SK-N-SH (cell line): ENCODE measurements around the gene RNPEPL1. TPM values are rescaled to one million over a fixed set of nuclear protein-coding genes. Genes with fewer than 3 reads are reported as not detected.

Source experiments
- CTCF ChIA-PET: fragments of 300-600, 350-600 bp; formaldehyde crosslinking; extraction: SDS; loops from one replicate; lab custom pipeline; 2021; lab: Yijun Ruan, JAX
- POLR2A ChIA-PET: fragments of 350-600 bp; sonication (Branson Sonifier 250); formaldehyde crosslinking; extraction: SDS; loops from one replicate; lab custom pipeline; 2020; ENCODE audit warnings: antibody characterized with exemption, inconsistent platforms; lab: Yijun Ruan, JAX
- DNase-seq: peaks from one replicate; pipeline ENCODE4 v3.0.0; 2012
- H2AFZ ChIP-seq: fragments of 200-600 bp; sonication (generic); 2 replicates; pipeline ENCODE4 v1.8.1; 2016; ENCODE audit warnings: antibody characterized with exemption, mild to moderate bottlenecking, low read depth
- H3F3A ChIP-seq: fragments of 200-600 bp; sonication (generic); replicated peaks from 2 replicates; pipeline ENCODE3; 2016; ENCODE audit warnings: antibody characterized with exemption, mild to moderate bottlenecking; ENCODE audit not compliant: insufficient read depth
- H3K27ac ChIP-seq, 2 experiments: fragments of 200-500 bp in 1 of 2; fragments of 200-600 bp in 1 of 2; sonication (Bioruptor generic) in 1 of 2; sonication (generic), shearing (Covaris generic) in 1 of 2; 2 replicates each; pipeline versions ENCODE4 v1.5.1 to v1.6.1; 2014 to 2016; ENCODE audit warnings: low read depth in 2 of 2, inconsistent platforms in 1 of 2, low read length in 1 of 2, mild to moderate bottlenecking in 1 of 2, mixed read lengths in 1 of 2
- H3K27me3 ChIP-seq: fragments of 200-600 bp; sonication (generic), shearing (Covaris generic); 2 replicates; pipeline ENCODE4 v1.6.1; 2016; ENCODE audit warnings: mixed run types; ENCODE audit not compliant: insufficient read depth
- H3K36me3 ChIP-seq, 2 experiments: fragments of 200-500 bp in 1 of 2; fragments of 200-600 bp in 1 of 2; sonication (Bioruptor generic) in 1 of 2; sonication (generic) in 1 of 2; replicated peaks in 1 of 2; 2 replicates each; pipeline versions ENCODE3 to v1.5.1; 2014 to 2016; ENCODE audit warnings: low read length in 1 of 2, mild to moderate bottlenecking in 1 of 2; ENCODE audit not compliant: insufficient read depth in 2 of 2, control insufficient read depth in 1 of 2
- H3K4me1 ChIP-seq, 2 experiments: fragments of 200-500 bp in 1 of 2; fragments of 200-600 bp in 1 of 2; sonication (Bioruptor generic) in 1 of 2; sonication (generic), shearing (Covaris generic) in 1 of 2; 2 replicates each; pipeline versions ENCODE4 v1.5.1 to v1.6.1; 2014 to 2016; ENCODE audit warnings: low read depth in 1 of 2, low read length in 1 of 2, mixed run types in 1 of 2; ENCODE audit not compliant: insufficient read depth in 2 of 2, control insufficient read depth in 1 of 2
- H3K4me2 ChIP-seq: fragments of 200-600 bp; sonication (generic), shearing (Covaris generic); 2 replicates; pipeline ENCODE4 v1.6.1; 2017; ENCODE audit warnings: mixed run types
- H3K4me3 ChIP-seq, 2 experiments: fragments of 200-500 bp in 1 of 2; fragments of 200-600 bp in 1 of 2; sonication (Bioruptor generic) in 1 of 2; sonication (generic), shearing (Covaris generic) in 1 of 2; 2 replicates each; pipeline versions ENCODE4 v1.5.1 to v1.8.1; 2014 to 2016; ENCODE audit warnings: low read depth in 2 of 2, inconsistent platforms in 1 of 2, low read length in 1 of 2, mild to moderate bottlenecking in 1 of 2, mixed read lengths in 1 of 2, moderate library complexity in 1 of 2
- H3K79me2 ChIP-seq: fragments of 200-600 bp; sonication (generic); 2 replicates; pipeline ENCODE4 v1.8.1; 2017; ENCODE audit warnings: mild to moderate bottlenecking; ENCODE audit not compliant: insufficient read depth
- H3K9ac ChIP-seq: fragments of 200-600 bp; sonication (generic); 2 replicates; pipeline ENCODE4 v1.6.1; 2017; ENCODE audit warnings: mixed run types
- H3K9me2 ChIP-seq: fragments of 200-600 bp; sonication (generic); 2 replicates; pipeline ENCODE4 v1.6.1; 2017; ENCODE audit warnings: mixed run types
- H3K9me3 ChIP-seq: fragments of 200-600 bp; sonication (generic); 2 replicates; pipeline ENCODE4 v1.6.1; 2017; ENCODE audit warnings: mixed run types, mild to moderate bottlenecking, moderate library complexity
- H4K20me1 ChIP-seq: fragments of 200-600 bp; sonication (generic); 2 replicates; pipeline ENCODE4 v1.6.1; 2017; ENCODE audit warnings: mild to moderate bottlenecking, mixed run types; ENCODE audit not compliant: insufficient read depth
- CHD2 ChIP-seq: fragments of 150-350 bp; IDR thresholded peaks from 2 replicates; pipeline ENCODE4 v1.6.1; 2018; ENCODE audit warnings: low read length; ENCODE audit not compliant: partially characterized antibody
- EP300 ChIP-seq, 2 experiments: IDR thresholded peaks; 2 replicates each; pipeline versions ENCODE4 v1.4.0 to v1.6.1; 2012; ENCODE audit warnings: borderline replicate concordance in 1 of 2, low read depth in 1 of 2, low read length in 1 of 2
- EZH2phosphoT487 ChIP-seq: fragments of 200-600 bp; sonication (generic); IDR thresholded peaks from 2 replicates; pipeline ENCODE4 v1.6.1; 2017; ENCODE audit warnings: low read depth, mixed run types, mild to moderate bottlenecking, antibody characterized with exemption, moderate library complexity, borderline replicate concordance
- GABPA ChIP-seq: IDR thresholded peaks from 2 replicates; pipeline ENCODE4 v1.4.0; 2012; ENCODE audit warnings: low read depth, mild to moderate bottlenecking
- JUND ChIP-seq: IDR thresholded peaks from 2 replicates; pipeline ENCODE4 v1.4.0; 2012
- NFIC ChIP-seq: IDR thresholded peaks from 2 replicates; pipeline ENCODE4 v1.4.0; 2012; ENCODE audit warnings: borderline replicate concordance
- POLR2AphosphoS5 ChIP-seq: IDR thresholded peaks from 2 replicates; pipeline ENCODE4 v1.6.1; 2012; ENCODE audit warnings: low read depth, low read length
- RCOR1 ChIP-seq: fragments of 150-350 bp; IDR thresholded peaks from 2 replicates; pipeline ENCODE4 v1.6.1; 2017; ENCODE audit warnings: antibody characterized with exemption, low read length
- RFX5 ChIP-seq: IDR thresholded peaks from 2 replicates; pipeline ENCODE4 v1.6.1; 2012; ENCODE audit warnings: mild to moderate bottlenecking, improper control_type of control experiment, low read length
- RXRA ChIP-seq: IDR thresholded peaks from 2 replicates; pipeline ENCODE4 v1.4.0; 2012; ENCODE audit warnings: low read depth, mild to moderate bottlenecking, borderline replicate concordance
- SIN3A ChIP-seq: IDR thresholded peaks from 2 replicates; pipeline ENCODE4 v1.6.1; 2012; ENCODE audit warnings: low read depth, mild to moderate bottlenecking, low read length, moderate library complexity, borderline replicate concordance
- TCF12 ChIP-seq: IDR thresholded peaks from 2 replicates; pipeline ENCODE4 v1.4.0; 2012
- TEAD4 ChIP-seq: IDR thresholded peaks from 2 replicates; pipeline ENCODE4 v1.4.0; 2012; ENCODE audit warnings: mild to moderate bottlenecking, borderline replicate concordance; ENCODE audit not compliant: insufficient read depth
- YY1 ChIP-seq: IDR thresholded peaks from 2 replicates; pipeline ENCODE4 v1.4.0; 2012; ENCODE audit warnings: low read depth, mild to moderate bottlenecking
- WGBS: methylation state at CpG from one replicate; pipeline ENCODE4 v1.1.6; 2017; ENCODE audit warnings: low lambda C conversion rate; 5-methylcytosine and 5-hydroxymethylcytosine counted together
- polyA plus RNA-seq, 3 experiments: library from polyadenylated mRNA; depleted of rRNA; stranded (reverse); fragments of >200 nt; gene quantifications; 2 replicates each; pipeline ENCODE4 v1.2.3, GENCODE V29; 2012
- TF ChIP-seq, protein P1 (sequence below): fragments of 150-350 bp; IDR thresholded peaks from 2 replicates; pipeline ENCODE4 v1.6.1; 2017; ENCODE audit warnings: antibody characterized with exemption, low read length, low read depth, borderline replicate concordance
- TF ChIP-seq, protein P2 (sequence below): fragments of 150-350 bp; IDR thresholded peaks from 2 replicates; pipeline ENCODE4 v1.6.1; 2016; ENCODE audit warnings: mild to moderate bottlenecking, low read depth, low read length
- TF ChIP-seq, protein P3 (sequence below): fragments of 200-600 bp; sonication (generic); IDR thresholded peaks from 2 replicates; pipeline ENCODE4 v1.6.1; 2017; ENCODE audit warnings: antibody characterized with exemption, mild to moderate bottlenecking, moderate library complexity
- TF ChIP-seq, protein P4 (sequence below): IDR thresholded peaks from 2 replicates; pipeline ENCODE4 v1.4.0; 2012; ENCODE audit warnings: low read depth

RNPEPL1 gene
- polyA plus RNA-seq, 1 of the 3 experiments (the other 2 are of a cell fraction): 14.3 TPM

DNA sequence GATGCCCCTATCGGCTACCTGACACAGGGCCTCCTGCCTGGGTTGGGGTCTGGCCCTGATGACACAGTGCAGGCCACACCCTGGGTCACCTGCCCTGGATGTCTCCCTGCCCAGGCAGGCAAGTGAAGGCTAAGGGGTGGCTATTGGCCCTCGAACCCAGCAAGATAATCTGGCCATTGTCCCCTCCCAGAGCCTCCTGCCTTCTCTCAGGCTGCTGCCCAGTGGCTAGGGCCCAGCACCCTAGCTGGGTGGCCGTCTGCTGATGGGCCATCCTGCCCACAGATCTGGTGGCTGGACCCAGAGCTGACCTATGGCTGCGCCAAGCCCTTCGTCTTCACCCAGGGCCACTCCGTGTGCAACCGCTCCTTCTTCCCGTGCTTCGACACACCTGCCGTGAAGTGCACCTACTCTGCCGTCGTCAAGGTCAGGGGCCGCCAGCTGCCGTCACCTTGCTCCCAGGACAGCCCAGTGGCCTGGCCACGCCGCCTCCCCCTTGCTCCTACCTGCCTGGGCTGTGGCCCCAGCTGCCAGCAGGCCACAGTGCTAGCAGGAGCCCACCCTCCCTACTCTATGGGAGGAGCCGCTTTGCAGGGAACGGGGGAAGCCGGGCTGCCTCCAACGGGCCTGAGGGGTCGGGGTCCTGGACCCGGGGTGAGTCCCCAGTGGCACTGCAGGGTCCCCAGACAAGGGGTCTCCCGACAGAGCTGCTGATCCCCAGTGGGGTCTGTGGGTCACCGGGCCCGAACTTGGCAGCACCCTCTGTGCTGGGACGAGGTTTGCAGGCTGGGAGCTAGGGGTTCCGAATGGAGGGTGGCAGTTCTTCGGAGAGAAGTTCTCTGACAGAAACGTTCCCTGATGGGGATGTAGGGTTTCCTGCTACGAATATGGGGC, 4.1 kb downstream of the RNPEPL1 start:
- Histone ChIP-seq H2AFZ (no peak overlapping the region), H3K9me2 (no peaks in the 10 kb centered on the region), H3K27ac (no peak overlapping the region), H3K27me3 (no peaks in the 10 kb centered on the region), H3K4me3 (no peak overlapping the region), H3F3A (peaks cover 4% of the 10 kb centered on the region), H3K9me3 (no peaks in the 10 kb centered on the region), H3K9ac (no peak overlapping the region), H3K4me2 (no peak overlapping the region), H4K20me1 (0 out of 2 replicates have a peak, but pooled peaks cover 12% of the 10 kb centered on the region), H3K4me1 (peaks cover 6 to 18% of the 10 kb centered on the region in 2 experiments; a peak in 2 of 4 replicates), H3K36me3 (peaks cover 0 to 35% of the 10 kb centered on the region in 2 experiments), H3K79me2 (peaks cover 18% of the 10 kb centered on the region; the same call in 1 of the 2 replicates)
- DNase-seq: no peak
- 92% methylated on average over 19 of the region's 30 CpGs for WGBS
- ChIA-PET CTCF (interaction anchor here (1.0 kb wide), 1 partner anchor 137 kb away, joined by 3 read pairs; the partner anchor contains the start of gene GPC1), POLR2A (no interaction called here)
- no peak for TF ChIP-seq RFX5
- no peak for TF ChIP-seq SIN3A
- TF ChIP-seq, protein P1, sequence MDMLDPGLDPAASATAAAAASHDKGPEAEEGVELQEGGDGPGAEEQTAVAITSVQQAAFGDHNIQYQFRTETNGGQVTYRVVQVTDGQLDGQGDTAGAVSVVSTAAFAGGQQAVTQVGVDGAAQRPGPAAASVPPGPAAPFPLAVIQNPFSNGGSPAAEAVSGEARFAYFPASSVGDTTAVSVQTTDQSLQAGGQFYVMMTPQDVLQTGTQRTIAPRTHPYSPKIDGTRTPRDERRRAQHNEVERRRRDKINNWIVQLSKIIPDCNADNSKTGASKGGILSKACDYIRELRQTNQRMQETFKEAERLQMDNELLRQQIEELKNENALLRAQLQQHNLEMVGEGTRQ: no peak
- TF ChIP-seq, protein P2, sequence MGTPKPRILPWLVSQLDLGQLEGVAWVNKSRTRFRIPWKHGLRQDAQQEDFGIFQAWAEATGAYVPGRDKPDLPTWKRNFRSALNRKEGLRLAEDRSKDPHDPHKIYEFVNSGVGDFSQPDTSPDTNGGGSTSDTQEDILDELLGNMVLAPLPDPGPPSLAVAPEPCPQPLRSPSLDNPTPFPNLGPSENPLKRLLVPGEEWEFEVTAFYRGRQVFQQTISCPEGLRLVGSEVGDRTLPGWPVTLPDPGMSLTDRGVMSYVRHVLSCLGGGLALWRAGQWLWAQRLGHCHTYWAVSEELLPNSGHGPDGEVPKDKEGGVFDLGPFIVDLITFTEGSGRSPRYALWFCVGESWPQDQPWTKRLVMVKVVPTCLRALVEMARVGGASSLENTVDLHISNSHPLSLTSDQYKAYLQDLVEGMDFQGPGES: no peak
- no peak for TF ChIP-seq GABPA
- TF ChIP-seq EP300 (IDR thresholded peaks at IDR 0.05; ENCODE audit: borderline replicate concordance in 1 of 2, low read depth in 1 of 2, low read length in 1 of 2): no peak
- no peak for TF ChIP-seq EZH2phosphoT487
- no peak for TF ChIP-seq CHD2
- no peak for TF ChIP-seq RCOR1
- no peak for TF ChIP-seq POLR2AphosphoS5
- TF ChIP-seq TCF12: no peak
- TF ChIP-seq NFIC: no peak
- TF ChIP-seq, protein P3, sequence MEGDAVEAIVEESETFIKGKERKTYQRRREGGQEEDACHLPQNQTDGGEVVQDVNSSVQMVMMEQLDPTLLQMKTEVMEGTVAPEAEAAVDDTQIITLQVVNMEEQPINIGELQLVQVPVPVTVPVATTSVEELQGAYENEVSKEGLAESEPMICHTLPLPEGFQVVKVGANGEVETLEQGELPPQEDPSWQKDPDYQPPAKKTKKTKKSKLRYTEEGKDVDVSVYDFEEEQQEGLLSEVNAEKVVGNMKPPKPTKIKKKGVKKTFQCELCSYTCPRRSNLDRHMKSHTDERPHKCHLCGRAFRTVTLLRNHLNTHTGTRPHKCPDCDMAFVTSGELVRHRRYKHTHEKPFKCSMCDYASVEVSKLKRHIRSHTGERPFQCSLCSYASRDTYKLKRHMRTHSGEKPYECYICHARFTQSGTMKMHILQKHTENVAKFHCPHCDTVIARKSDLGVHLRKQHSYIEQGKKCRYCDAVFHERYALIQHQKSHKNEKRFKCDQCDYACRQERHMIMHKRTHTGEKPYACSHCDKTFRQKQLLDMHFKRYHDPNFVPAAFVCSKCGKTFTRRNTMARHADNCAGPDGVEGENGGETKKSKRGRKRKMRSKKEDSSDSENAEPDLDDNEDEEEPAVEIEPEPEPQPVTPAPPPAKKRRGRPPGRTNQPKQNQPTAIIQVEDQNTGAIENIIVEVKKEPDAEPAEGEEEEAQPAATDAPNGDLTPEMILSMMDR: no peak
- TF ChIP-seq JUND: no peak
- no peak for TF ChIP-seq TEAD4
- TF ChIP-seq, protein P4, sequence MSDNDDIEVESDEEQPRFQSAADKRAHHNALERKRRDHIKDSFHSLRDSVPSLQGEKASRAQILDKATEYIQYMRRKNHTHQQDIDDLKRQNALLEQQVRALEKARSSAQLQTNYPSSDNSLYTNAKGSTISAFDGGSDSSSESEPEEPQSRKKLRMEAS: no peak
- TF ChIP-seq RXRA: no peak
- TF ChIP-seq YY1: no peak
